ENCODE results near the gene EEIG1.

Gene EEIG1

GRCh38 chr9:128007566-128008138 is 26.9 kb upstream of the EEIG1 start:
- TF ChIP-seq CTCF (conservative IDR thresholded peaks at IDR 0.05): no peak
- H3K27ac ChIP-seq: peak overlapping the region; percentile 87

- H3K27ac ChIP-seq: peak overlapping the region; percentile 87
- no peak for TF ChIP-seq CTCF (conservative IDR thresholded peaks at IDR 0.05)
Measured at GRCh38 chr9:128006332-128006996, 25.7 kb upstream of the EEIG1 start.

GRCh38 chr9:128005923-128006322 is 25.1 kb upstream of the EEIG1 start:
- TF ChIP-seq CTCF (conservative IDR thresholded peaks at IDR 0.05): no peak
- H3K27ac ChIP-seq: peak overlapping the region; percentile 87

- H3K27ac ChIP-seq: peak overlapping the region; percentile 87; the same call in 1 of the 2 replicates
- no peak for TF ChIP-seq CTCF (conservative IDR thresholded peaks at IDR 0.05)
Measured at GRCh38 chr9:128003966-128004604, 23.3 kb upstream of the EEIG1 start.

GRCh38 chr9:128002959-128003358 is 22.2 kb upstream of the EEIG1 start:
- TF ChIP-seq CTCF (conservative IDR thresholded peaks at IDR 0.05): no peak
- no peak overlapping the region for H3K27ac ChIP-seq

GRCh38 chr9:128001779-128002298 is 21.1 kb upstream of the EEIG1 start:
- no peak for TF ChIP-seq CTCF (conservative IDR thresholded peaks at IDR 0.05)
- H3K27ac ChIP-seq: no peak overlapping the region

- no peak for TF ChIP-seq CTCF (conservative IDR thresholded peaks at IDR 0.05)
- no peak overlapping the region for H3K27ac ChIP-seq
Measured at GRCh38 chr9:128001151-128001778, 20.5 kb upstream of the EEIG1 start.
